Vagina (tissue), 2 donors: ENCODE measurements around the gene KMT2A. TPM values are rescaled to one million over a fixed set of nuclear protein-coding genes. Genes with fewer than 3 reads are reported as not detected.
"Not testable (repeated sequence)": the region's sequence is repeated elsewhere in the genome, so short reads cannot be mapped to it uniquely, and the experiment has no call there.

Source experiments
- DNase-seq, 2 donors: peaks; one replicate each; pipeline ENCODE4 v3.0.0-alpha.2; 2017; ENCODE audit errors: extremely low spot score in 2 of 2
- H3K27ac ChIP-seq: fragments of 200-600 bp; sonication (generic); one replicate; pipeline ENCODE4 v1.5.1; 2019
- H3K27me3 ChIP-seq: fragments of 200-600 bp; sonication (generic); one replicate; pipeline ENCODE4 v1.5.1; 2019
- H3K36me3 ChIP-seq, 2 donors: fragments of 200-600 bp; sonication (generic); one replicate each; pipeline ENCODE4 v1.5.1; 2017 to 2019
- H3K4me1 ChIP-seq: fragments of 200-600 bp; sonication (generic); one replicate; pipeline ENCODE4 v1.5.1; 2019
- H3K4me3 ChIP-seq, 2 donors: fragments of 200-600 bp; sonication (generic); 1 replicate in 1 of 2; 2 replicates in 1 of 2; pipeline ENCODE4 v1.5.1; 2016 to 2019
- H3K9me3 ChIP-seq: fragments of 200-600 bp; sonication (generic); one replicate; pipeline ENCODE4 v1.5.1; 2019
- POLR2A ChIP-seq, 2 donors: fragments of 450-650 bp; IDR thresholded peaks; one replicate each; pipeline ENCODE4 v1.6.1; 2017; ENCODE audit warnings: antibody characterized with exemption in 2 of 2, mild to moderate bottlenecking in 2 of 2, moderate library complexity in 2 of 2
- POLR2AphosphoS5 ChIP-seq, 2 donors: sonication (generic); formaldehyde crosslinking; IDR thresholded peaks; one replicate each; pipeline ENCODE4 v1.9.0; 2017; ENCODE audit warnings: antibody characterized with exemption in 2 of 2, mild to moderate bottlenecking in 2 of 2, low read depth in 1 of 2; ENCODE audit not compliant: insufficient read depth in 1 of 2
- intact Hi-C: fragments of 100-400 bp; cut with DNase I; formaldehyde crosslinking; loops from one replicate; pipeline ENCODE4 v1.15.1; 2023
- total RNA-seq: library from RNA; depleted of rRNA; stranded (reverse); fragments of >200 nt; gene quantifications from one replicate; pipeline ENCODE4 v1.2.3, GENCODE V29; 2016
- TF ChIP-seq, protein P1 (sequence below), 3 experiments: fragments of 450-650 bp in 2 of 3; fragments of 200-600 bp in 1 of 3; sonication (generic) in 1 of 3; IDR thresholded peaks; one replicate each; pipeline ENCODE4 v1.5.1; 2017 to 2019; ENCODE audit warnings: antibody characterized with exemption in 3 of 3, mild to moderate bottlenecking in 2 of 3, moderate library complexity in 2 of 3

Gene KMT2A
- total RNA-seq, 1 donor from 2014 or later, result 72.7 TPM

- H3K36me3 ChIP-seq, result peaks cover 0 to 31% of the 10 kb centered on the region in 2 donors
- intact Hi-C loops, result no loop called here
- H3K4me3 ChIP-seq, result no peak overlapping the region
- DNase-seq, result no peak
- TF ChIP-seq, protein P1, sequence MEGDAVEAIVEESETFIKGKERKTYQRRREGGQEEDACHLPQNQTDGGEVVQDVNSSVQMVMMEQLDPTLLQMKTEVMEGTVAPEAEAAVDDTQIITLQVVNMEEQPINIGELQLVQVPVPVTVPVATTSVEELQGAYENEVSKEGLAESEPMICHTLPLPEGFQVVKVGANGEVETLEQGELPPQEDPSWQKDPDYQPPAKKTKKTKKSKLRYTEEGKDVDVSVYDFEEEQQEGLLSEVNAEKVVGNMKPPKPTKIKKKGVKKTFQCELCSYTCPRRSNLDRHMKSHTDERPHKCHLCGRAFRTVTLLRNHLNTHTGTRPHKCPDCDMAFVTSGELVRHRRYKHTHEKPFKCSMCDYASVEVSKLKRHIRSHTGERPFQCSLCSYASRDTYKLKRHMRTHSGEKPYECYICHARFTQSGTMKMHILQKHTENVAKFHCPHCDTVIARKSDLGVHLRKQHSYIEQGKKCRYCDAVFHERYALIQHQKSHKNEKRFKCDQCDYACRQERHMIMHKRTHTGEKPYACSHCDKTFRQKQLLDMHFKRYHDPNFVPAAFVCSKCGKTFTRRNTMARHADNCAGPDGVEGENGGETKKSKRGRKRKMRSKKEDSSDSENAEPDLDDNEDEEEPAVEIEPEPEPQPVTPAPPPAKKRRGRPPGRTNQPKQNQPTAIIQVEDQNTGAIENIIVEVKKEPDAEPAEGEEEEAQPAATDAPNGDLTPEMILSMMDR (IDR thresholded peaks at IDR 0.05), result no peak
- TF ChIP-seq POLR2AphosphoS5 (IDR thresholded peaks at IDR 0.05; ENCODE audit: insufficient read depth in 1 of 2, low read depth in 1 of 2), result no peak
- no peak for TF ChIP-seq POLR2A (IDR thresholded peaks at IDR 0.05)
- H3K27ac ChIP-seq, result no peak overlapping the region
- no peaks in the 10 kb centered on the region for H3K27me3 ChIP-seq
- peaks cover 10% of the 10 kb centered on the region for H3K4me1 ChIP-seq
- no peaks in the 10 kb centered on the region for H3K9me3 ChIP-seq
These were observed 124.5 kb downstream of the KMT2A start for GRCh38 chr11:118560806-118561205.

- DNase-seq, result no peak
- no peak for TF ChIP-seq POLR2AphosphoS5 (IDR thresholded peaks at IDR 0.05; ENCODE audit: insufficient read depth in 1 of 2, low read depth in 1 of 2)
- no peak for TF ChIP-seq POLR2A (IDR thresholded peaks at IDR 0.05)
- TF ChIP-seq, protein P1 (IDR thresholded peaks at IDR 0.05), result no peak
- peak overlapping the region; percentile 55 to 69 for H3K4me3 ChIP-seq
These were observed 128.8 kb downstream of the KMT2A start for GRCh38 chr11:118565051-118565450.

DNA sequence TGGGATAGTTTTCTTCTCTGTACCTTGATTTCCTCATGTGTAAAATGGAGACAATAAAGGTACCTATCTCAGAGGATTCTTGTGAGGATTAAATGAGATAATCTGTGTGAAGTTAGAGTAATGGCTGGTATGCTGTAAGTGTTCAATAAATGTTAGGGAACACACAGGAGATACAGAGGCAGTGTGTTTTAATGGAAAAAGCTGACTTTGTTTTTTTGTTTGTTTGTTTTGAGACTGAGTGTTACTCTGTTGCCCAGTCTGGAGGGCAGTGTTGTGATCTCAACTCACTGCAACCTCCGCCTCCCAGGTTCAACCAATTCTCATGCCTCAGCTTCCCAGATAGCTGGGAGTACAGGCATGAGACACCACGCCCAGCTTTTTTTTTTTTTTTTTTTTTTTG lies 133.4 kb downstream of the KMT2A start:
- TF ChIP-seq POLR2A (IDR thresholded peaks at IDR 0.05) (no peak), POLR2AphosphoS5 (IDR thresholded peaks at IDR 0.05; ENCODE audit: insufficient read depth in 1 of 2, low read depth in 1 of 2) (no peak)
- TF ChIP-seq, protein P1 (IDR thresholded peaks at IDR 0.05), result no peak
- intact Hi-C loops, result no loop called here

More at GRCh38 chr11:118565051-118565450, 128.8 kb downstream of the KMT2A start:
- H3K9me3 ChIP-seq, result no peaks in the 10 kb centered on the region
- H3K4me1 ChIP-seq, result peaks cover 10% of the 10 kb centered on the region
- intact Hi-C loops, result no loop called here
- H3K27ac ChIP-seq, result peak overlapping the region; percentile 70
- H3K27me3 ChIP-seq, result no peaks in the 10 kb centered on the region
- H3K36me3 ChIP-seq, result no peaks in the 10 kb centered on the region

GRCh38 chr11:118570787-118571186 lies 134.5 kb downstream of the KMT2A start:
- DNase-seq, result no peak
- H3K4me3 ChIP-seq, result no peak overlapping the region
- no peaks in the 10 kb centered on the region for H3K36me3 ChIP-seq
- H3K4me1 ChIP-seq, result peaks cover 34% of the 10 kb centered on the region
- no peak overlapping the region for H3K27ac ChIP-seq
- H3K27me3 ChIP-seq, result no peaks in the 10 kb centered on the region
- TF ChIP-seq, protein P1 (IDR thresholded peaks at IDR 0.05), result no peak
- no peak for TF ChIP-seq POLR2A (IDR thresholded peaks at IDR 0.05)
- intact Hi-C loops, result no loop called here
- H3K9me3 ChIP-seq, result no peaks in the 10 kb centered on the region

More for the DNA sequence above, 133.4 kb downstream of the KMT2A start:
- H3K36me3 ChIP-seq, result no peaks in the 10 kb centered on the region
- no peaks in the 10 kb centered on the region for H3K27me3 ChIP-seq
- no peak overlapping the region for H3K4me3 ChIP-seq
- no peak for DNase-seq
- H3K27ac ChIP-seq, result no peak overlapping the region
- no peaks in the 10 kb centered on the region for H3K9me3 ChIP-seq
- H3K4me1 ChIP-seq, result peaks cover 28% of the 10 kb centered on the region

DNA sequence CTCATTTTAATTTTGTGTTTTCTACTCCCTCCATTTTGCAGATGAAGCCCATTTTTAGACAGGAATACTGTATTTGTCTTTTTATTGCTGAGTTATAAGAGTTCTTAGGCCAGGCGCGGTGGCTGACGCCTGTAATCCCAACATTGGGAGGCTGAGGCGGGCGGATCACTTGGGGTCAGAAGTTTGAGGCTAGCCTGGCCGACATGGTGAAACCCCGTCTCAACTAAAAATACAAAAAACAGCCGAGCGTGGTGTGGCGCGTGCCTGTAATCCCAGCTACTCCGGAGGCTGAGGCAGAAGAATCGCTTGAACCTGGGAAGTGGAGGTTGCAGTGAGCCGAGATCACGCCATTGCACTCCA lies 135.4 kb downstream of the KMT2A start:
- H3K36me3 ChIP-seq, intact Hi-C loops, H3K9me3 ChIP-seq, DNase-seq, H3K27me3 ChIP-seq: not testable (repeated sequence)
- peak overlapping the region; percentile 95 for H3K27ac ChIP-seq
- H3K4me3 ChIP-seq, result peak overlapping the region; percentile 74 to 83
- peaks cover 43% of the 10 kb centered on the region for H3K4me1 ChIP-seq
